ELR (cell line): Measurements from ENCODE around the gene ZNF624.
"Not testable (repeated sequence)": the region's sequence is repeated elsewhere in the genome, so short reads cannot be mapped to it uniquely, and the experiment has no call there.

Experiments
- DNase-seq: peaks from one replicate; pipeline ENCODE4 v3.0.0-alpha.2; 2015; ENCODE audit warnings: low read depth

Gene ZNF624

GRCh38 chr17:16653367-16654041, at the start of gene ZNF624:
Gene ZNF624 (minus strand): TSS chr17:16653850.
- DNase-seq: peak; percentile 94

GRCh38 chr17:16697603-16698002, 44.0 kb upstream of the ZNF624 start:
- DNase-seq: not testable (repeated sequence)

GRCh38 chr17:16690447-16690846, 36.8 kb upstream of the ZNF624 start:
- not testable (repeated sequence) for DNase-seq

- peak; percentile 6 for DNase-seq
Observed at GRCh38 chr17:16689731-16690281, 36.2 kb upstream of the ZNF624 start, which contains the start of gene CCDC144A. Gene CCDC144A (plus strand): TSS chr17:16690241. CDS start chr17:16690401, 160 bp downstream.

GRCh38 chr17:16687151-16687550, 33.5 kb upstream of the ZNF624 start:
- not testable (repeated sequence) for DNase-seq

- not testable (repeated sequence) for DNase-seq
Observed at GRCh38 chr17:16686019-16686418, 32.4 kb upstream of the ZNF624 start.

- DNase-seq: not testable (repeated sequence)
Observed at GRCh38 chr17:16683290-16684138, 29.9 kb upstream of the ZNF624 start.

GRCh38 chr17:16676676-16677268, 23.1 kb upstream of the ZNF624 start:
- no peak for DNase-seq

- DNase-seq: peak; percentile 19
Observed at GRCh38 chr17:16666907-16667636, 13.4 kb upstream of the ZNF624 start.

- not testable (repeated sequence) for DNase-seq
Observed at GRCh38 chr17:16666553-16666906, 12.9 kb upstream of the ZNF624 start.

- peak; percentile 43 for DNase-seq
Observed at GRCh38 chr17:16662936-16663335, 9.3 kb upstream of the ZNF624 start.

GRCh38 chr17:16661217-16661616, 7.6 kb upstream of the ZNF624 start:
- DNase-seq: no peak

- DNase-seq: no peak
Observed at GRCh38 chr17:16652847-16653366, 743 bp downstream of the ZNF624 start.

GRCh38 chr17:16652252-16652651, 1.4 kb downstream of the ZNF624 start:
- no peak for DNase-seq

- no peak for DNase-seq
Observed at GRCh38 chr17:16649585-16649984, 4.1 kb downstream of the ZNF624 start.

GRCh38 chr17:16639438-16639837, 14.2 kb downstream of the ZNF624 start:
- DNase-seq: no peak

- peak; percentile 6 for DNase-seq
Observed at GRCh38 chr17:16623282-16623681, 30.4 kb downstream of the ZNF624 start.

- no peak for DNase-seq
Observed at GRCh38 chr17:16622540-16623277, 30.9 kb downstream of the ZNF624 start.

- no peak for DNase-seq
Observed at GRCh38 chr17:16617481-16618060, 36.1 kb downstream of the ZNF624 start.

GRCh38 chr17:16599537-16599936, 54.1 kb downstream of the ZNF624 start:
- DNase-seq: no peak
